HG03159 (cell line): Measurements from ENCODE around the gene RALGPS1.

Experiments
- ATAC-seq: cut with Tn5 transposase; IDR thresholded peaks from one replicate; pipeline ENCODE4 v1.9.1; 2021; ENCODE audit warnings: mild to moderate bottlenecking, moderate library complexity; ENCODE audit not compliant: unreplicated experiment

The RALGPS1 gene

DNA sequence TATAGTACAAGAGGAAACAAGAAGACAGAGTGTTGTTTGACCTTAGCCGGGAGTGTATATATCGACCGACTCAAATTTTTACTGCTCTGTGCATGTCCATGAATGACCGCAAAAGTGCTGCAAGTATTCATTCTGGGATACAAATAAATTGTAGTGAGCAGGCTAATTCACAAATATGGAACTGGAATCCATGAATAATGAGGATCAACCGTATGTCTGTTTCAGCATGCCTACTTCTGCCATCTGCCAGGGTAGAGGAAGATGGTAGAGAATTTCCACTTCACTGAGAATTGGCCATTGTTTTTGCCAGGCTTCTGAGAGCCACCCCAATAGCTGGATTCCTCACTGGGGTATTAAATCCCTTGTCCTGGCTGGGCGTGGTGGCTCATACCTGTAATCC is 8.5 kb upstream of the RALGPS1 start:
- no peak for ATAC-seq

DNA sequence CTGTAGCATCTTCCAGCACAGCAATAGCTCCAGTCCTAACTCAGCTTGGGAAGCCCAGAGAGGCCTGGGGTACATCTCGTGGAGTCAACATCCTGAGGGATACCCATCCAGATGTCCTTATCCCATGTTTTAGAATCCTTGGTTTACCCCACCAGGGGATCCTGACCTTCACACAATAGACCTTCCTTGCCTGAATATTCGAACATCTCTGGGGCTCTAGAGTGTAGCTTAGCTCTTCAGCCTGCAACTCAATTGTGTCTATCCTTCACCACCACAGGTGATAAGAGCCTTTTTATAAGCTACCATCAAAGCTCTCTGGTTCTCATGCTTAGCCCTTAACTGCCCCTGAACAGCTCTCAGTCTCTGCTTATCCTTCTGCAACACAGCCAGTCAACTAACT is 7.5 kb upstream of the RALGPS1 start:
- ATAC-seq, result no peak

DNA sequence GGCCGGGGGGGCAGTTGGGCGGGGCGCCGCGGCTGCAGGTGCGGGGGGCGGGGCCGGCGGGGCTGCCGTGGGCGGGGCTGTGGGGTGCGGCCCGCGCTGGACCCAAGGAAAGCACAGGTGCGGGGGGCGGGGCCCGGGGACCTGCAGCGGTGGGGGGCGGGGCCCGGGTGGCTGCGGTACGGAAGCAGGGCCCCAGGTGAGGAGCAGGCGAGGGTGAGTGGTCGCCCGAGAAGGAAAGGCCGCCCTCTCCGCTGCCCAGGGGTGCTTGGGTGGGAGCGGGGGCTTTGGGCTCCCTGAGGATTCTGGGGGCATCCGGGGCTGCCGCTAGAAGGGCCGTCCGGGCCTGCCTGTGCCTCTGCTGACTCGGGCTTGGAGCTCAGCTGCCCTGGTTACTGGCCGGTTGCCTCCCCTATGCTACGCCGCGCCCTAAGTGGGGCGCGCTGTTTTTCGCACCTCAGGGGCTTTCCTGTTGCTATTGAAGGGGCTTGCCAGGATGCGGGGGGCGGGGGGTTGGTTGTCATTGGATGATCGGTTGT is 767 bp downstream of the RALGPS1 start:
- no peak for ATAC-seq

DNA sequence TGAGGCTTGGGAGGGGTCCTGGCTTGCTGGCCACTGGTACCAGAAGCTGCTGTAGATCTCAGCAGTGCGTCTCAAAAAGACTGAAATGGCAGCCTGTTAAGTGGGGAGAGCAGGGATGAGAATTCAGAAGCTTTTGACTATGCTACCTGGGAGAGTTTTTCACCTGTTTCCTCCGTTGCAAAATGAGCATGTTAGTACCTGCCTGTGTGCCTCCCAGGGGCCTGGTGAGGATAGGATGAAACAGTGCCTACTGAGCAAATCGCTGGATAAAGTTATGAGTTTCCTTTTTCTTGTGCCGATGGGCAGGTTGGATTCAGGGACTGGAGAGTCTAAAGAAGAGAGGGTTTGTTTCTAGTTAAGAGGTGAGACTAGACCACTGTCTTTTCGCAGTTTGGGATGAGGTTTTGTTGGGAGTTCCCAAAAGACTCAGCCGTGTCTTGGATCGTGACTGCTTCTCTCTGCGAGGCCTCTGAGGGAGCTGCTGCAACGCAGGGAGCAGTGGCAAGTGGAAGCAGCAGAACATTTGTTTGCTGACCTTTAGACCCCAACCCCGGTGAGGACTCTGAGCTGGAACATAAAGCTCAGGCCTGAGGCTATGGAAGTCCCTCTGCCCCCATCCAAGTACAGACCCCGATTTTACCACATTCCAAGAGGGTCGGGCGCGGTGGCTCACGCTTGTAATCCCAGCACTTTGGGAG is 1.4 kb downstream of the RALGPS1 start:
- ATAC-seq, result no peak

DNA sequence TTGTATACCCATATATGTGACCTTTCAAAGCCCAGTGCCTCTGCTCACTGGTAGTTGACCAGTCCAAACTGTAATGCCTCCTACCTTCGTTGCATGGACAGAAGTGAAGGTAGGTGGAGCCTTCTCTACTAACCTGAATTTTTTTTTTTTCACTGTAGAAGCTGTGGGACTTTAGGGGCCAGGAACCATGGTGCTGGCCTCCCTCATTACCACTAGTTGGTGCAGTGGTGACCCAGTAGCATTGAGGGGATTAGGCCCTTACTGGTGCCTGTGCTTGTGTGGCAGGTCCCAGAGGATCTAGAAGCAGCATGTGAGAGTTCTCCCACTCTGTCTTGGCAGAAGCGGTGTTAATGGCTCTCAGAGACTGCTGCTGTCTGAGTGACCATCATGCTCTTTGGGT is 2.3 kb downstream of the RALGPS1 start:
- no peak for ATAC-seq

DNA sequence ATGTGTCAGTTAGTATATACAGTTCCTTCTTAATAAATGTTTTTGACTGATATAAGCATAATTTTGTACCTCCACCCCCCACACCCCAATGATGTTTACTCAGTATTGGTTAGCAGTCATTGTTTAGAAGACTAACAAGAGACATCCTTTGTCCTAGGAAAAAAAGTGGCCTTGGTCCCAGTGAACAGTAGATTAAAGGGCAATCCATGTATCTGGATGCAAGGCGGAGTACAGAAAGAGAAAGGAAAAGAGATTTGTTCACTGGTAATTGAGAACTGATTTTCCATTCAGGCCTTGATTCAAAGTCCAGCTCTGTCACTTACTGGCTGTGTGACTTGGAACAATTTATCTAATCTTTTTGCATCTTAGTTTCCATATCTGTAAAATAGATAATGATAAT is 4.6 kb downstream of the RALGPS1 start:
- no peak for ATAC-seq

DNA sequence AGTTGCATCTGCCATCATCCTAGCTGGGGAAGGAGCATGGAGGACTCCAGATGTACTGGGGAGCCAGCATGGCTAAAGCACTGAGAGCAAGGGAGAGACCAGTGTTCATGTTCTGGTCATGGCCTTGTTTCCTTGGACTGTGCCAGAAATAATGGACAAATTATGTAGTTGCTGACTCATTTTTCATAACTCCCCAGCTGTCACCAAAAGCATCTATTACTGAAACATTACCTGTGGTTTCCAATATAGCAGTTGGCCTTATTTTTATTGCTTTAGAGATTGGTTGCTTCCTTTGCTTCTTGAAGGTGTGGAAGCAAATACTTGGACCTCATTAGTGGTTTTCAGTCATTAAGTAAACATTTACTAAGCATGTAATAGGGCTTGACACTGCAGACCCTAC is 11.3 kb downstream of the RALGPS1 start:
- no peak for ATAC-seq

DNA sequence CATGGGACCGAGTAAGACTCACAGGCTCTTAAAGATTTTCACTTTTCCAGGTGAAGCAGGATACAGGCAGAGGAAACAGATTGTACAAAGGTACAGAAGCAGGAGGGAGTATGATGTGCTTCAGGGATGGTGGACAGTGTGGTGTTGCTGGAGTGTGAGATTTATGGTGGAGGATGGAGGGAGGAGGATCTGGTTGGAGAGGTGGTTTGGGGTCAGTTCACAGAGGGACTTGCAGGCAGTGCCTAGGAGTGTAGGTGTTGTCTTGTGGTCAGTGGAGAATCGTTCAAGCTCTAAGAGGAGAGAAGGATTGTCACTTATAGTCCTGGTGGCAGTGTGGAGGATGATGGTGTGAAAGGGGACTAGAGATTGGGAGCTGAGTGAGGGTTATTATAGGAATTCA is 11.8 kb downstream of the RALGPS1 start:
- ATAC-seq, result no peak

DNA sequence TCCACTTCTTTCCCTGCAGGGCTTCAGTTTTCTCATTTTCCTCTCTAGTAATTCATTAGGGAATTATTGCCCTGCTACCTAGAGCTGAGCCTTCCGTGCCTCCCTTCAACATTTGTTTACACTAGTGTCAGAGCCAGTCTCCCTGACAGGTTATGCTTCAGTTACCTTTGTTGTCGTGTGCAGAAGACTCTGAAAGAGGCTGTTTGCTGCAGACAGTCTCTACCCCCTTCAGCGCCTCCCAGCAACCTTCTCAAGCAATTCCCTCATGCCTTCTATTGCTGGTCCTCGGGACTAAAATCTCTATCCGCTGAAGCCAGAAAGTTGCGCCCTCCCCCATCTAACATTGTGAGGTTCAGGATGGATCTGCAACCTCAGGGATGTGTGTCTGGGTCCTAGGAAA is 12.8 kb downstream of the RALGPS1 start:
- ATAC-seq, result no peak

DNA sequence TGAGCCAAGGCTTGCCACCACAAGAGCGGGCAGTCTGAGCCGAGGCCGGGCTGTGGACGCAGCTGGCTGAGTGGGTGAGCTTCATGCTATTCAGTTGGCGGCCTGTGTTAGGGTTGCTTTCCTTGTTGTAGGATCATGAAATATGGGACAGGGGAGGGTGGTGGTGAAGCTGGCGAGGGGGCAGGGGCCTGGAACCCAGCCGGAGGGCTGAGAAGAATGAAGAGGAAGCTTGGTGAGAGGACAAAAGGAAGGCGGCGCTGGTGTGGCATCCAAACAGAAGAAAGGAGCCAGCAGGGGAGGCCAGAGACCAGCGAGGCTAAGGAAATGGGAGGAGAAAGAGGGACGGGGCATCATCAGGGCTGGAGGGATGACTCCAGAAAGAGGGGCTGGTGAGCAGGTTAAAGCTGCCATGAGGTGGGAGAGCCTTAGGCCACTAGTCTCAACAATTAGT is 18.3 kb downstream of the RALGPS1 start:
- ATAC-seq, result no peak

DNA sequence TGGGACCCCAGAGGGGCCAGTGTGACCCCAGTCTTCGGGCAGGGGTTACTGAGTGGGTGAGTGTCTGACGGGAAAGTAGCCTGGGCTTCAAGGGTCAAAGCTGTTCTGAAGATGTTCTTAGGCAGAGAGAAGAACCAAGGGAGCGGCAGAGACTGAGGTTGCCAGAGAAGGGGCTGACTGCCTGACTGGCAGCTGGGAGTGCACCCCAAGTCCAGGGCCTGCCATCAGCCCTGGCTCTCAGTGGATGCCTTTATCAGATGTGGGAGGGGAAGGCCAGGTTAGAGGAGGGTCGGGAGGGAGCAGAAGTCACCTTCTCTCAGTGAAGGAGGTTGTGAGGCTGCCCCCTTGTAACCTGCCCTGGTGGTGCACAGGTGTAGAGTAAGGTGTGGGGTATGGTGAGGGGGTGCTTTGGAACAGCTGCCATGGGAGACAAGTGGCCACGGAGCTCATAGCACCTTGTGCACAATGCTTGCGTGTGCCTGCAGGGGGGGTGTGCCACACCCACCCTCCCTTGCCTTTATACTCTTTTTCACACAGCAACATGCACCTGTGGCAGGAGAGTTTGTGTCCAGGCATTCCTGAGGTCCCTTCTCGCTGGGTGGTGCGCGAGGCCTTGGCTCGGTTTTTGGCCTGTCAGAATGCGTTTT is 18.9 kb downstream of the RALGPS1 start:
- no peak for ATAC-seq

DNA sequence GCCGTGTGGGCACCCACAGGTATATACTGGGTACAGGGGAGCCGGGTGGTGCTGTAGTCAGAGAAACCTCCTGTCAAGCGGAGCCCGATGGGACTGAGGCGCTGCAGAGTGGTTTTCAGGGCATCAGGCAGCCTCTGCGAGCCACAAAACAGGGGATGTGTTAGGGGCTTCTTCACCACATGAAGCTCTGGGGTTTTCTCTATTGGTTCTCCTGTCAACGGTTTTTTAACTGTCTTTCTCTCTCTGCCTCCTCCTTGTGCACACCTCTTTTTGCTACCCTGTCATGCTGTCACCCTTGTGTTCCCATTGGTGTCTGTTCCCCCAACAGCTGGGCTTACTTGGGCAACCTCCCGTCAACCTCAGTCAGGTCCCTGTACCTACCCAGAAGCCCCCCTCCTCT is 19.9 kb downstream of the RALGPS1 start:
- no peak for ATAC-seq

DNA sequence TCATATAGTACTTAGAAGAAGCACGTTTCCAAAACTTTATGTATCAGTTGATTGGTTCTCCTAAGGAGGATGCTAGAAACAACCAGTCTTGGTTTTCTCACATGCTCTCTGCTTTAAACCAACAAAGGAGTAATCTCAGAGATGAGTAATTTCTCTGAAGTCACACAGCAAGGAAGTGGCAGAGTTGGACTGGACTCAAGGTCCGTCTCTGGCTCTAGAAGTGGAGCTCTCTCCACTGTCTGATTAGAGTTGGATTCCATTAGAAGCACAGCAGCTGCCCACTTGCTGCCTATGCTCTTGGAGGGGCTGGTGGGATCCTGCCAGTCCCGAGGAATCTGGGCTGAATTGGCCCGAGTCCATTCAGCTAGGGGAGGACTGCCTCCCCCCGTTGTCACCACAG is 21.0 kb downstream of the RALGPS1 start:
- no peak for ATAC-seq

DNA sequence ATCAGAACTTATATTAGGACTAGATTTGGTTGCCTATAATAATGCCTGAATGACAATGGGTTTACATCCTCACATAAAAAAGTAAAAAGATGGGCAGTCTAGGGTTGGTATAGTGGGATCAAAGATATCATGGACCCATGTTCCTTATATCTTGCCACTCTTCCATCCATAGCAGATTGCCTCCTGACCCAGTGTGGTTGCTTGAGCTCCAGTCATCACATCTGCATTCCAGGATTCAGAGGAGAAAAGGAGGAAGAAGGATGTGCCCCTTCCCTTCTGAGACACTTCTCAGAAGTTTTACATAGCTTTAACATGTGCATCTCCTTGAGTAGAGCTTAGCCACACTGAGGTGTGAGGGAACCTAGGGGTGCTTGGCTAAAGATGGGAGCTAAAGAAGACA is 22.9 kb downstream of the RALGPS1 start:
- ATAC-seq, result no peak

DNA sequence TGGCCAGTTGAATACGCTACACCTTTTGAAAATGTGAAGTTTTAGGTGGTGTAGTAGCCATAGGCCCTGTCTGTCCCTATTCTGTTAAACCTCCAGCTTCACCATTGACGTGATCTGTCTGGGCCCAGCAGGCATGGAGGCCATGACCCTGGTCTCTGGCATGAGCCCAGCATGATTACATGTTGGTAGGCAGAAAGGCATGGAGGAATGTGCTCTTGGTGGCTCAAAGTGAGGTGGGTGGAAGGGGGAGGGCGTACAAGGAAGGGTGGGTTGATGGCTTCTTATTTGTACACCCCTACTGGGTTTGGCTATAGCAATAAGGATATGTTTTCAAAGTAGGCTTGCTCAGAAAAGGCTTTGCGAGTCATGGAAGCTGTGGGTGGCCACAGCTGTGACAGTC is 23.7 kb downstream of the RALGPS1 start:
- ATAC-seq, result no peak

DNA sequence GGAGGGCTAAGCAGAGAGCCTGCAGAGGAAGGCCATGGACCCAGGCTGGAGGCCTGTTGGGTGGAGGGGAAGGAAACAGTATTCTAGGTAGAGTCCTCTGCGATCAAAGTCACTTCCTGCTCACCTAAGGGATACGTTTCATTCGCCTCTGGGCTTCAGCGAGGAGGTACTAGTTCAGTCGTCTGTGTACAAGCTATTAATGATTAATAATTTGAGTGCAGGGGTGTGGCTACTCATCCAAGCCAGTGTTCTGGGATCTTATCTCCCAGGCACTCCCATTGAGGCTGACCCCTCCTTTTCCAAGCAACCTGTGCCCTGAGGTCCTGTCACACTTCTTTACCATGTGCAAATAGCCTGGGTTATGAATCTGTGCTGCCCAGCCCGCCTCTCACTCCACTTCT is 25.2 kb downstream of the RALGPS1 start:
- no peak for ATAC-seq

DNA sequence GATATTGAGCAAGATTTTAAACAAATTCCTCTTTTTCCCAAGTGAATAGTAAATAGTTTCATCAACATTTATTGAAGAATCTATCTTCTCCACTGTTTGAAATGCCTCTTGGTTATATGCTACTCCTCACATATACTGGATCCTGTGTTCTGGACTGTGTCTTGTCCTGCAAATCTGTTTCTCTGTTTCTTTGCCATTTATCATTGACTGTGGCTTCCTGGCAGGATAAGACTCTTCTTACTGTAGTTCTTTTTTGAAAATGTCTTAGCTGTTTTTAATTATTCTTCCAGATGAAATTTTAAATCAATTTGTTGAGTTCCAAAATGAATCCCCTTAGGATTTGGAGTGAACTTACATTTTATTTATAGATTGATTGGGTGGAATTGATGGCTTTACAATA is 27.8 kb downstream of the RALGPS1 start:
- ATAC-seq, result no peak

DNA sequence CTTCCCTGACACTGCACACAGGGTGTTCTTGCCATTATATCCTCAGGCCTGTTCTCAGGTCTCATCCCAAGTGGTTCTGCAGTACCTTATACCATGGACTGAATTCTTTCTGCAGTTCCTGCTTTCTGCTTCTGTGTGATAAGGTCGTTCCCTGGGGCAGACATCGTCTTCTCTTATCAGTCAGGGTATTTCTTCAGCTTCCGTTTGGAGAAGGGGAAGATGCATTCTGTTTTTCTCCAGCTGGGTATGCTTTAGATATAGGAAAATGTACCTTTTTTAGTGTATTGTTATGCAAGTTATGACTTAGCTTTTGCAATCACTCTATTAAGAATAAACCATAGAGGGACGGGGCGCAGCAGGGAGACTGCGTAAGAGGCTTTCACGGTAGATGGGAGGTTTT is 31.1 kb downstream of the RALGPS1 start:
- no peak for ATAC-seq

DNA sequence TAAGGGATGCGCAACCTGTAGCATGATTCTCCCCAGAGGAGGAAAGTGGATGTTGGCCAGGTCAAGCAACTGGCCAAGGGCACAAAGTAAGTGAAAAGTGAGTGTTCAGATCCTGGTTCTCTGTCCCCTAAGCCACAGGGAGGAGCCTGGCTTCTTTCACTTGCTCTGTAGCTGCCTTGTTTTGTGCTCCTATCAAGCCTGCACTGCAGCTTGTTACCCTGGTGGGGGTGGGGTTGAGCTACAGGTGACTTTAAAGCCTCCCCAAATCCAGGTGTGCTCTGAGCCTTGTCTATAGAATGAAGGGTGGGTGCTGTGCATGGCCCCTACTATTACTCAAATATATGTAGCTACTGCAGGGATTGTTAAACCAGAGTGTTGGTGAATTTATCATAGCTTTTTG is 32.9 kb downstream of the RALGPS1 start:
- no peak for ATAC-seq

DNA sequence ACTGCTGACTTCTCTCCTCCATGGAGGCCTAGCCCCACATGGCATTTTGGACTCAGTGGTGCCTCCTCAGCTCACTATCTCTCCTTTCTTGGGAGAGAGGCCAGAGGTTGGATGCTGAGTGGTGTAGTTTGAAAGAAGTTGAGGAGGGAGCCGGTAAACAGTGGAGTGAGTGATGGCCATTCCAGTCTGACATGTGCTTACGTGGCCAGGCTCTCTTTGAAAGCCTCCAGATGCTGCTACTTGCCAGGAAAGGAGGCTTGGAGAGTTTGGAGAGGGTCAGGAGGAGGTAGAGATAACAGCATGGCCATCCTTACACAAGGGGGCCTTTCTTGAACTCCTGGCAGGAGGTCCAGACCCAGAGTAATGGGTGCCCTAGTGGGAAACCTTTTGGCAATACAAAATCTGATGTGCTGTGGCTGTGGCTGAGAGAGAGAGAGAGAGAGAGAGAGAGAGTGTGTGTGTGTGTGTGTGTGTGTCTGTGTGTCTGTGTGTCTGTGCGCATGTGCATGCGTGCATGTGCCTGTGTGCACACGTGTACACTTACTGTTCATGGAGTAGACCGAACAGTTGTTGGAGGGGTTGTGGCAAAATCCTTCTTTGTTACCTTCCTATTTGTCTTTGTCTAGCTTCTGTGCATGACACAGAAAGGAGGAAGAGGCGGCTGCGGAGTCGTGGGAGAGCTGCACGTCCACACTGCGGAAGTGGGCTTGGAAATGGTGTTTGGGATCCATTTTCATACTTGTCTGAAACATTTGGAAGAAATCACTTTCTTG is 37.8 kb downstream of the RALGPS1 start:
- ATAC-seq, result no peak

DNA sequence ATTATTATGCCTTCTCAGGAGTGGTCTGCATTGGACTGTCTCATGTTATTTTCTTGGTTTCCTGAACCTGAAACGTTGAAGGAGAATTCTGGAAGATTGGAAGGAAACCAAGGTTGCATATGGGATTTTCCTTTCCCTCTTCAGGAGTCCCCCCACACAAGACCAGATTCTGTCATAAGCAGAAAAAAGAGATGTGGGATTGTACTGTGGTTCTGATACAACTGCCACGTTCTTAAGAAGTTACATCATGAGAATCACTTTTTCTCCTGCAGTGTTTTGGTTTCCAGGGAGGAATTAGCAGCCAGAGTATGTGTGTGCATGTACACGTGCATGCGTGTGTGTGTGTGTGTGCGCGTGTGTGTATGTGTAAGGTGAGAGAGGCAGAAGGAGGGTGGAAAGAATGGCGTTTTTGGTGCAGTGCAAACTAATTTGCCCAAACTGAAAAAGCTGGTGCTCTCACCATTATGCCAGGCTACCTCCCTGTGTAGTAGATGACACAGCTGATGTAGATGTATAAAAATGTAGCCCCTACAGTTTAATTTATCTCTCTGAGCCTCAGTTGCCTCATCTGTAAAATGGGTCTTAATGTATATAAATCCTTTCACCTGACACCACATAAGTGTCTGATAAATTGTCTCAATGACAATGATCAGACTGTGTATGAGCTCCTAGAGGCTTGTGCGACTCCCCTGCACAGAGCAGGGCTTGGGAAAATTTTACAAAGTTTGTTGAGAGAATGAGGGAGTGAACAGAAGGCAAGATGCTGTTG is 38.6 kb downstream of the RALGPS1 start:
- ATAC-seq, result no peak
